ENCODE measurements around the gene PSMD12. TPM values are rescaled to one million over a fixed set of nuclear protein-coding genes. Genes with fewer than 3 reads are reported as not detected.

Gene PSMD12
- total and polyA plus RNA-seq, 11 donors, result 18.2 to 57.5 (median 46.5) TPM

GRCh38 chr17:67375716-67376115, 9.3 kb upstream of the PSMD12 start:
- intact Hi-C loops (cut with DNase I), result loop anchor here (1.0 to 10.0 kb wide), 12 partner anchors 99 to 314 kb away; no protein-coding TSS in a partner anchor
- H3K4me3 ChIP-seq, result peak overlapping the region in 2 of 12 donors; percentile 87 to 90
- H3K36me3 ChIP-seq, result no peaks in the 10 kb centered on the region
- H3K27ac ChIP-seq, result peak overlapping the region in 7 of 12 donors; percentile 42 to 97 (median 95)
- H3K27me3 ChIP-seq, result no peaks in the 10 kb centered on the region
- peaks cover 0 to 43% (median 16%) of the 10 kb centered on the region in 12 donors for H3K4me1 ChIP-seq
- DNase-seq (no peak), ATAC-seq (peak in 1 of 4 donors; percentile 42)
- TF ChIP-seq POLR2A (IDR thresholded peaks at IDR 0.05) (no peak), CTCF (IDR thresholded peaks at IDR 0.05) (no peak)
- H3K9me3 ChIP-seq, result no peaks in the 10 kb centered on the region
- WGBS, 4 donors, result 41 to 70% (median 65%) methylated on average over 6 of the region's 6 CpGs

- no peaks in the 10 kb centered on the region for H3K36me3 ChIP-seq
- H3K4me3 ChIP-seq, result no peak overlapping the region
- H3K27ac ChIP-seq, result peak overlapping the region in 4 of 12 donors; percentile 12 to 64 (median 50)
- intact Hi-C loops (cut with DNase I), result loop anchor here (1.0 to 10.0 kb wide), 10 partner anchors 102 to 314 kb away; no protein-coding TSS in a partner anchor
- TF ChIP-seq POLR2A (IDR thresholded peaks at IDR 0.05) (no peak), CTCF (IDR thresholded peaks at IDR 0.05) (no peak)
- WGBS, 4 donors, result 72 to 77% (median 74%) methylated on average over 5 of the region's 5 CpGs
- H3K9me3 ChIP-seq, result no peaks in the 10 kb centered on the region
- no peak for DNase-seq
- peaks cover 0 to 42% (median 16%) of the 10 kb centered on the region in 12 donors for H3K4me1 ChIP-seq
- ATAC-seq, result no peak
- H3K27me3 ChIP-seq, result no peaks in the 10 kb centered on the region
Observed at GRCh38 chr17:67375054-67375427, 8.7 kb upstream of the PSMD12 start.

GRCh38 chr17:67374329-67375053, 8.1 kb upstream of the PSMD12 start:
- no peaks in the 10 kb centered on the region for H3K36me3 ChIP-seq
- peak; percentile 40 to 75 (median 62) for ATAC-seq
- H3K27ac ChIP-seq, result no peak overlapping the region
- H3K27me3 ChIP-seq, result no peaks in the 10 kb centered on the region
- TF ChIP-seq CTCF (IDR thresholded peaks at IDR 0.05) (peak; percentile 77 to 92 (median 86)), POLR2A (IDR thresholded peaks at IDR 0.05) (no peak)
- peak overlapping the region in 1 of 12 donors; percentile 17 for H3K4me3 ChIP-seq
- no peaks in the 10 kb centered on the region for H3K9me3 ChIP-seq
- peak; percentile 84 to 94 (median 89) for DNase-seq
- WGBS, 4 donors, result 12 to 17% (median 14%) methylated on average over 12 of the region's 12 CpGs
- peaks cover 0 to 37% (median 16%) of the 10 kb centered on the region in 12 donors for H3K4me1 ChIP-seq
- intact Hi-C loops (cut with DNase I), result loop anchor here (1.0 to 10.0 kb wide), 12 partner anchors 103 to 317 kb away; no protein-coding TSS in a partner anchor

- ATAC-seq, result no peak
- no peaks in the 10 kb centered on the region for H3K27me3 ChIP-seq
- H3K36me3 ChIP-seq, result no peaks in the 10 kb centered on the region
- H3K4me1 ChIP-seq, result peaks cover 0 to 27% (median 16%) of the 10 kb centered on the region in 12 donors
- no peak for DNase-seq
- H3K9me3 ChIP-seq, result no peaks in the 10 kb centered on the region
- 90 to 95% (median 94%) methylated on average over 1 of the region's 1 CpG for whole genome bisulfite sequencing, 4 donors
- no peak for TF ChIP-seq CTCF (IDR thresholded peaks at IDR 0.05)
- intact Hi-C loops (cut with DNase I), result loop anchor here in 6 of 10 donors (10.0 kb wide), 1 partner anchor 232 kb away; no protein-coding TSS in a partner anchor
- no peak overlapping the region for H3K4me3 ChIP-seq
- H3K27ac ChIP-seq, result no peak overlapping the region
Observed at GRCh38 chr17:67372751-67373150, 6.4 kb upstream of the PSMD12 start.

Measured in heart left ventricle (tissue), 16 donors.